ENCODE results near the gene AGO1.
A peak's percentile ranks its signal among the peaks of the same experiment; 100 is the strongest.

The AGO1 gene

GRCh38 chr1:35882945-35883634, at the start of gene AGO1:
TSS of gene AGO1 (plus strand) at chr1:35883209. CDS start at chr1:35883422, 213 bp downstream.
- peak; percentile 100 for DNase-seq (ENCODE audit: low spot score)
- TF ChIP-seq CTCF (IDR thresholded peaks at IDR 0.05; ENCODE audit: borderline replicate concordance, control extremely low read depth, extremely low read depth, insufficient read depth, missing control alignments) = peak; percentile 95
- in situ Hi-C loops (cut with MboI; ENCODE audit: low sequenced_read_pairs, unreplicated experiment) = no loop called here

GRCh38 chr1:35833395-35833794, 49.6 kb upstream of the AGO1 start:
- in situ Hi-C loops (cut with MboI; ENCODE audit: low sequenced_read_pairs, unreplicated experiment) = no loop called here
- TF ChIP-seq CTCF (IDR thresholded peaks at IDR 0.05; ENCODE audit: borderline replicate concordance, control extremely low read depth, extremely low read depth, insufficient read depth, missing control alignments) = no peak
- DNase-seq (ENCODE audit: low spot score) = no peak

DNA sequence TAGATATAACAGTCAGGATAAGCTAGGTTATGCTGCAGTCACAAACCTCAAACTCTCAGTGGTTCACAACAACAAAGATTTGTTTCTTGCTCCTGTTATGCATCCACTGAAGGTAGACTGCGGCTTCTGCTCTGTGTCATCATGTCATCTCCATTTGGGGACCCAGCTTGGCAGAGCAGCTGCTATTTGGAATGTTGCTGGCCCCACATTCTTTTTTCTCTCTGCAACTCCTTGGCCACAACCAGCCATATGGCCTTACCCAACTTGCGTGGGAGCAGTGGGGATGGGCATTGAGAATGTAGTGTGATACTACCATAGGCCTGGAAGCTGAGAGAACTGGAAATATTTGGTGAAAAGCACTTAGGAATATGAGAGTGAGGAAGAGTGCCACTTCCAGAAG, 48.8 kb upstream of the AGO1 start:
- no peak for DNase-seq (ENCODE audit: low spot score)
- in situ Hi-C loops (cut with MboI; ENCODE audit: low sequenced_read_pairs, unreplicated experiment) = no loop called here

GRCh38 chr1:35835398-35835797, 47.6 kb upstream of the AGO1 start:
- no peak for DNase-seq (ENCODE audit: low spot score)
- no peak for TF ChIP-seq CTCF (IDR thresholded peaks at IDR 0.05; ENCODE audit: borderline replicate concordance, control extremely low read depth, extremely low read depth, insufficient read depth, missing control alignments)
- in situ Hi-C loops (cut with MboI; ENCODE audit: low sequenced_read_pairs, unreplicated experiment) = no loop called here

More for the DNA sequence above, 48.8 kb upstream of the AGO1 start:
- no peak for TF ChIP-seq CTCF (IDR thresholded peaks at IDR 0.05; ENCODE audit: borderline replicate concordance, control extremely low read depth, extremely low read depth, insufficient read depth, missing control alignments)

DNA sequence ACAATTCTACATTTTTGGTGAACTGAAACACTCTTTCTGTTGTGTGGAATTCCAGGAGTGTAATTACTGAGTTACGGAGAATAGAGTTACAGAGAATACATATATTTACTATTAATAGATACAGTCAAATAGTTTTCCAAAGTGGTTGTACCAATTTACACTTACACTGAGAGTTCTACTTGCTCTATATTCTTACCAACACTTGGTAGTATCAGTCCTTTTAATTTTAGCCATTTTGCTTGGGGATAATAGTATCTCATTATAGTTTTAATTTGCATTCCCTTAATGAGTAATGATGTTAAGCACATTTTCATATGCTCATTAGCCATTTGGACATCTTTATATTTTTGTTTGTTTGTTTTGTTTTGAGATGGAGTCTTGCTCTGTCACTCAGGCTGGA, 46.3 kb upstream of the AGO1 start:
- TF ChIP-seq CTCF (IDR thresholded peaks at IDR 0.05; ENCODE audit: borderline replicate concordance, control extremely low read depth, extremely low read depth, insufficient read depth, missing control alignments) = no peak
- in situ Hi-C loops (cut with MboI; ENCODE audit: low sequenced_read_pairs, unreplicated experiment) = no loop called here
- DNase-seq (ENCODE audit: low spot score) = no peak

DNA sequence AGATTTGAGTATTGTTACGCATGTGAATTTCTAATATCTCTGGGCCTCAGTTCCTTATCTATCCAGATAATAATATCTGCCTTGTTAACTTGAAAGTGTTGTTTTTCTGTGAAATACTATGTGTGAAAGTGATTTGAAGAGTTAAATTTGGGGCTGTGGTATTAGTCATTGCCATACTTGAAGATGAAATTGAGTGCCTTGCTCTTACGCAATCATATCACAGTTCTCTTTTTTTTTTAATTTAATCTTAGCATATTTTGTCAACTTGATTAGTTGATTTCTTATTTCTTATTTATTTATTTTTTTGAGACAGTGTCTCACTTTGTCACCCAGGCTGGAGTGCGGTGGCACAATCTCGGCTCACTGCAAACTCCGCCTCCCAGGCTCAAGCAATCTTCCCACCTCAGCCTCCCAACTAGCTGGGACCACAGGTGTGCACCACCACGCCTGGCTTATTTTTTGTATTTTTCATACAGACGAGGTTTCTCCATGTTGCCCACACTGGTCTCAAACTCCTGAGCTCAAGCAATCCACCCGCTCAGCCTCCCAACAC, 44.2 kb upstream of the AGO1 start:
- DNase-seq (ENCODE audit: low spot score) = no peak
- TF ChIP-seq CTCF (IDR thresholded peaks at IDR 0.05; ENCODE audit: borderline replicate concordance, control extremely low read depth, extremely low read depth, insufficient read depth, missing control alignments) = no peak
- in situ Hi-C loops (cut with MboI; ENCODE audit: low sequenced_read_pairs, unreplicated experiment) = no loop called here
